HG02981 (cell line): Measurements from ENCODE around the gene TGFBI.

ENCODE experiments used
- ATAC-seq: cut with Tn5 transposase; IDR thresholded peaks from one replicate; pipeline ENCODE4 v1.9.1; 2021; ENCODE audit warnings: mild to moderate bottlenecking, moderate library complexity; ENCODE audit not compliant: unreplicated experiment

Gene TGFBI

DNA sequence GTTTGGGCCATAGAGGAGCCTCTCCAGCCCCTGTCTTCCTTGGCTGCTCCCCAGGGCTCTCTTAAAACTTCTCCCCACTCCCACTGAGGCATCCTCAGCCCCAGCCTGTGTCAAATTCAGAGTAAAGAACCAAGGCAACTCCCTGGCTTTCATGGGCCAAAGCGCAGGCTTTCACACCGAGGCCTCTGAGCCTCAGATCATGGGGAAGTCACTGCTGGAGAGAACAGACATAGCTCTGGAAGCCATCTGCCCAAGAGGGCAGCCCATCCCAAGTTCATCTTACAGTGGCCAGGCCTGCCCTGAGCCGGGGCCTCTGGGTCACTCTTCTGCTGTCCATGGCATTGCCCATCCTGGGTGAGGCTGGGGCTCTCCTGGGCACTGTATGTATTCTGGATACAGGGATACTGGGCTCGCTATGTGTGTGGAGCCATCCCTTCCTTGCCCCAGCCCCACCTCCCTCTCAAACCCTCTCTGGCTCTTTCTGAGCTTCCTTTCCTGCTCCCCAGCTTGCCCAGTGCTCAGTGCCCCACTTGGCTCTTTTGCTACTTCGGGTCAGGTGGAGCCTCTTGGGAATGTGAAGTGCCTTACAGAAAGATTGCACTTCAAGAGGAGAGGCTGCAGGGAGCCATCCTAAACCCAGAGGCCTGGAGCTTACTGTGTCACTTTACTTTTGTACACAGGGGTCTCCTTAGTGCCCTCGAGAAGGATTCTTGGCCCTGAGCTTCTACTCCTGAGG lies 33.0 kb downstream of the TGFBI start:
- ATAC-seq, result no peak

GRCh38 chr5:136062366-136063274 lies 33.8 kb downstream of the TGFBI start:
- peak; percentile 61 for ATAC-seq

DNA sequence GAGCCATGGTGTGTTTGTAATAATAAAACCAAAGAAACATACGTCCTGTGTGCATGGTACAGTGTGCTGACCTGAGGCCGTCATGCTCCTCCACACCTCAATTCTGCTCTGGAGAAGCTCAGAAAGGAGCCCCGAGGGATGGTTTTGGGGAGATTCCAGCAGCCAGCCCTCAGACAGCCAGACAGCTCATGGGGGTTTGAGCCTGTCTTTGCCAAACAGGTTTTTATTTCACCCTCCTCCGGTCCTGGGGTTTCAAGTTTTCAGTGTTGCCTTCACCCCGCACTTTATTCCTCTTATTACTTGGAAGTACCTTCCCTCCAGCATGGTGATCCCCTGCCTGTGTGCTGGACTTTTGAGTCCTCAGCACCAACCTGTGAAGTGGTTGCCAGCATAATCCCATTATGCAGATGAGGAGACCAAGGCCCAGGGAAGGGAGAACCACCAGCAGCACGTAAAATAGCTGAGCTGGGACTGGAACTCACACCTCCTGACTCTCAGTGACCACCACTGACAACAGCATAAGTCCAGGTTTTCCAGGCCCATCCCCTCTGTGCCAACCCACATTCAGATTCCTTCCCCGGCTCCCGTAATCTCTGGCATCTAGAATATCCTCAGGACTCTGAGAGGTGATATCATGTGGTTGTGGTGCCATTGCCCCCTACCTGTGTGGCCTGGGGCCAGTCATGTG lies 35.1 kb downstream of the TGFBI start:
- ATAC-seq, result no peak

GRCh38 chr5:136064510-136064909 lies 35.7 kb downstream of the TGFBI start:
- no peak for ATAC-seq

- no peak for ATAC-seq
Observed at GRCh38 chr5:136065588-136065987, 36.8 kb downstream of the TGFBI start.

- ATAC-seq, result no peak
Observed at GRCh38 chr5:136066661-136067271, 38.0 kb downstream of the TGFBI start.

- ATAC-seq, result no peak
Observed at GRCh38 chr5:136067422-136067821, 38.6 kb downstream of the TGFBI start.

DNA sequence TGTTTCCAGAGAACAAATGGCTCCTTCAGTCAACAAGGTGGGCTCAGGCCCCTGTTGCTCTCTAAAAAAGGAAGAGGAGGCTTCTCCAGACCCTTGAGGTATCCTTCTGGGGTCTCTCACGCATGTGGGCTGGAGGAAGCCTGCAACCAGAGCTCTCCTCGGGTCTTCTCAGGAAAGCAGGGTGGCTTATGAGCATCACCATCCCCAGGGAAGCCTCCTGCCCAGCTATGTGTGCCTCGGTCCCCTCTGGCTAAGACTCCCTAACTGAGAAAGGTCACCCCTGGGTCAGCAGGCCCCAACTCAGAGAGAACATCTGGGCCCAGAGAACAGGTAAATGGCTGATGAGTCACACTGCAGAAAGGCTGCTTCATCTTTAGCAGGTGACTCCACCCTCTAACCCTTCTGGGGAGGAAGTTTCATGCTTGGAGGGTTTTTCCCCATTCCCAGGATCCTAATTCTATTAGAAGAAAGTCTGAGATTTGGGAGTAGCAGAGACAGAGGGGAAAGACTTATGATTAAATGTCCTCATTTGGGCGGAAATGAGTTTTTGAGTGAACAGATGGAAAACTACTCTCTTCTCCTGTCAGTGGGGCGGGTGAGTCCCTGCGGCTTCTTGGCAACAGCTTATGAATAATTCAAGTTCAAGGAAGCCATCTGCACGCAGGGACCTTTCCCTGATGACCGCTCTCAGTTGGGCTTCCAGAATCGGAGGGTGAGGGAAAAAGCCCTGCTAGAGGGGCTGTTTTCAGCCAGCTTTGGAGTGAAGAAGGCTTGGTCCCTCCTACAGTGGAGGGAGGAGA lies 41.9 kb downstream of the TGFBI start:
- ATAC-seq, result no peak

DNA sequence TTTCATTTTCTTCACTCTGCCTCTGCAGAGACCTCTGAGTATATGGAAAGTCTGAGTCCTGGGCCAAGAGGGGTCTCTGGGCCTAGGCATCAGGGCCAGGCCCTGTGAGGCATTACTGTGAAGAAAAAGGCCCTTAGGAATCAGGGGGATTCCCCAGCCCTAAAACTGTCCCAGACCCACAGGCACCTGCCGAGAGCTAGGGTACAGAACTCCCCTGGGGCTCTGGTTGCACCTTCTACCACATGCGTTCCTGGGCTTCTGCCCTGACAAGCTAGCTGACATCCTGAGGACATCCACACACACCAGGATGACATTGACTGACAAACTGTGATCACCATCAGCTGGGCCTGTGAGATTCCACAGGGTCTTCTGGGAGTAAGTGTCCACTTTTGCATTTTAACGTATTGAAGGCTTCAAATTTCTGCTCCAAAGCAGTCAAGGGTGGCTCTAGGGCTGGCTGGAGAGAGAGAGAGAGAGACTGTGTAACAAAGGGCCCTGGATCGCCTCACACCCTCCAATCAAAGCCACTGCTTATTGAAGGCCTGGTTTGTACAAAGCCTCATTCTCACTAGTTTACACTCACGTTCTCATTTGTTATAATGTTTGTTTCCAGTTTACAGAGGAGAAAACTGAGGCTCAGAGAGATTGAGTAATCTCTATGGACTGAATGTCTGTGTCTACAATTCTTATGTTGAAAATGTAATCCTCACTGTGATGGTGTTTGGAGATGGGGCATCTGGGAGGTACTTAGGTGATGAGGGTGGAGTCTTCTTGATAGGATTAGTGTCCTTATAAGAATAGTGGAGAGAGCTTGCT lies 45.1 kb downstream of the TGFBI start:
- ATAC-seq, result peak; percentile 76

DNA sequence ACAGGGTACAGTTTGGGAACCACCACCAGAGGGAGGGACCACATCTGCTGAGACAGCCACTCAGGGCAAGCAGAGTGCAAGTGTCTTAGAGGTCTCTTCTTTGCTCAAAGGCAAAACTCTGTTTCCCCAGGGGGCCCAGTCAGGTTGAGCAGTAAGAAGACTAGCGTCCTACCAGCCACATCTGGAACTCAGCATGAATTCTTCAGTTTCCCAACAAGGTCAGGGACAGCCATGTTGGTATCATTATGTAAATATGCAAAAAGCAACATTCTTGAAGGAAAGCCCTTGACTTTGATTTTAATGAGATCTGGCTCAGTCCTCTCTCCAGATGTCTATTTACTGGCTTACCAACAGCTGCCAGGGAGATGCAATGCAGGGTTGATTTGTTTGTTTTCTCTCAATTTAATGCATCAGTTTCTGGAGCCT lies 46.7 kb downstream of the TGFBI start:
- ATAC-seq, result no peak

GRCh38 chr5:136076067-136076466 lies 47.3 kb downstream of the TGFBI start:
- ATAC-seq, result no peak

GRCh38 chr5:136076881-136077445 lies 48.2 kb downstream of the TGFBI start:
- ATAC-seq, result no peak

GRCh38 chr5:136079195-136079985 lies 50.6 kb downstream of the TGFBI start:
- no peak for ATAC-seq

DNA sequence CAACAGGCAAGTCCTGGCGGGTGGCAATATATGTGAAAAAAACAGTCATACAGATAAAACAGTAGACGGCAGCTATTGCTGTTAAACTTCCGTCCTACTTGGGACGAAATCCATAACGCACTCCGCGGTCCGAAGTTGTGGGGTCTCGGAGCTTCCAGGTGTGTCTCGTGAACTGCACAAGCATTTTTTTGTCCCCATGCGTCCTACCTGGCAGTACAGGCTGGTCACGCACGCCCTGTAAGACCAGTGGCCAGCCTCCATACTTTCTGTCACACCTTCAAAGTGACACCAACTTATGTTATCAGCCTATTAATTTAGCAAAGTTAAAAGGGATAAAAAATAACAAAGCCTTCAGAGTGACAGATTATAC lies 51.3 kb downstream of the TGFBI start:
- ATAC-seq, result peak; percentile 20

DNA sequence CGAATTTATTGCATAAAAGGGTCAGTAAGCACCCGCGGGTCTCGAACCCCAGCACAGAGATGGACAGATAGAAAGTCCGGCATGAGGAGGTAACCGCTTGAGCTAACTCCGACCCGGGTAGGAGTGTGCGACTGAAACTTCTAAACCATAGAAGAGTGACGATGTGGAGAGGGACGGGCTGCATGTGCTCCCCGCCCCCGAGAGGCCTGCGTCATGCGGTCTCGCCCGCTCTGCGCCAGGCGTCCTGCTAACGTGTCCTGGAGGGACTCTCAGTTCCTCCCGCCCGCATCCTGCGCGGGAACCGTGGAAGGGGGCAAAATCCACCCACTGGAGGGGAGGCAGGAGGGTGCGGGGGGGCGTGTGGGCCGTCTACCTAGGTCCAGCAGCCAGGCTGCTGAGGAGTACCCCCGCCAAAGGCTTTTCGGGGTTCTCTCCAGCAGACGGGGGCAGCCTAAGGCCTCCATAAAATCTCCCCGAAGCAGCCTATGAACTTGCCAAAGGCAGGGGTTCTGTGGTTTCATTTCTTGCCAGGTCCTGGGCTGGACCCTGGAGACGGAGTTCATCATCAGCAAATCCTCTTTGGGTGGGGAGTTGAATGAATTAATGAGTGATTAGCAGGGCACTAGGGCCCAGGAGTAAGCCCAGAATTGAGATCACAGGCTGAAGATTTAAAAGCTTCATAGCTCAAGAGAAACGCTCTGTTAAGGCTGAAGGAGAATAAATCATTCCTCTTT lies 51.9 kb downstream of the TGFBI start:
- peak; percentile 84 for ATAC-seq

DNA sequence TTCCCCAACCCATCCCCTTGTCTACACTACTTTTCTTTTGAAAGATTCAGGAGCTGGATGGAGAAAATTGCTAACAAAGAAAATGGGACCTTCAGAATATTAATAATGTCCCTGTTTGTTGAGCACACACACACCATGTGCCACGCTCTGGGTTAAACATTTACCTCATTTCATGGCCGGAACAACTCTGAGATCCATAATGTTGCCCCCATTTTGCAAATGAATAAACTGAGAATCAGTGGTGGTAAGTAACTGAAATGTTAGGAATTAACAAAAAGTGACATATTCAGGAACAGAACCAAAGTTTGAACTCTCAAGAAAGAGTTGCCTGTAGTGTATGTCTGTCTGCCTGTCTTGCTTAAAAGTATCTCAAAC lies 52.4 kb downstream of the TGFBI start:
- ATAC-seq, result no peak

DNA sequence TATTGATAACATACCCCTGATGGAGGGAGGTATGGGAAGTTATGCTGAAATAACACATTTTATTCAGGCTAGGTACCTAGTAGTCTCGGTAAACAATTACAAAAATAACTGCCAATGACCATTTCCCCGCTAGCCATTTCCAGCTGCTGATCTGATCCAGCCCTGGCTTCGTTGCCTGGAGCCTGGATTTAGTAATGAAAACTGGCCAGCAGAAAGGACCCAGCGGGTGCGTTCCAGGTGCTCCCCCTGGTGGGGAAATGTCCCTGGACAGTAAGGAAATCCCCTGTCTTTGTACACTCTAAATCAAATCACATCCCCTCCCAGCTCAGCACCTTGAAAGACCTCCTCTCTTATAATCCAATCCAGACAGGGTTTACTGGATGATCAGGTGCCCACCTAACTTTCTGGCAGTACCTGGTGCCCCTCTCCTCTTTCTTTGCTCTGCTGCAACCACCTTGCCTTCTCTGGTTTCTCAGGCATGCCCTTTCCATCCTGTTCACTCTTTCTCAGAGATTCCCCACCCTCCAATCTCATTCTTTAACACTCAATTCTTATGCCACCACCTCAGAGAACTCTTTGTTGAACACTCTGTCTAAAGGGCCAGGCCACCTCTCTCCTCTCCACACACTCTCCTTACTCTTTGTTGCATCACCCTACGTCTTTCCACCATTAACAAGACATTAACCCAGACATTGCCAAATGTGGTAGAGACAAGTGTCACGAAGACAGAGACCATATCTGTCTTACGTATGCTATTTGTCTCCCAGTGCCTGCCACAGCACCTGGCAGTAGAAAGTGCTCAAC lies 53.8 kb downstream of the TGFBI start:
- ATAC-seq, result no peak
